HG02759 (cell line): Measurements from ENCODE around the gene U2AF1L4.
A peak's percentile ranks its signal among the peaks of the same experiment; 100 is the strongest.

Experiments
- ATAC-seq: cut with Tn5 transposase; IDR thresholded peaks from one replicate; pipeline ENCODE4 v1.9.1; 2021; ENCODE audit warnings: mild to moderate bottlenecking, moderate library complexity; ENCODE audit not compliant: unreplicated experiment

Gene U2AF1L4

DNA sequence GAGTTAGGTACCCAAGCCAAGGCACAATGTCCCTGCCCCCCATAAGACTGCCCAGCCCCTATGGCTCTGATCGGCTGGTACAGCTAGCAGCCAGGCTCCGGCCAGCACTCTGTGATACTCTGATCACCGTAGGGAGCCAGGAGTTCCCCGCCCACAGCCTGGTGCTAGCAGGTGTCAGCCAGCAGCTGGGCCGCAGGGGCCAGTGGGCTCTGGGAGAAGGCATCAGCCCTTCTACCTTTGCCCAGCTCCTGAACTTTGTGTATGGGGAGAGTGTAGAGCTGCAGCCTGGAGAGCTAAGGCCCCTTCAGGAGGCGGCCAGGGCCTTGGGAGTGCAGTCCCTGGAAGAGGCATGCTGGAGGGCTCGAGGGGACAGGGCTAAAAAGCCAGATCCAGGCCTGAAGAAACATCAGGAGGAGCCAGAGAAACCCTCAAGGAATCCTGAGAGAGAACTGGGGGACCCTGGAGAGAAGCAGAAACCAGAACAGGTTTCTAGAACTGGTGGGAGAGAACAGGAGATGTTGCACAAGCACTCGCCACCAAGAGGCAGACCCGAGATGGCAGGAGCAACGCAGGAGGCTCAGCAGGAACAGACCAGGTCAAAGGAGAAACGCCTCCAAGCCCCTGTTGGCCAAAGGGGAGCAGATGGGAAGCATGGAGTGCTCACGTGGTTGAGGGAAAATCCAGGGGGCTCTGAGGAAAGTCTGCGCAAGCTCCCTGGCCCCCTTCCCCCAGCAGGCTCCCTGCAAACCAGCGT, 30.4 kb downstream of the U2AF1L4 start:
- no peak for ATAC-seq

DNA sequence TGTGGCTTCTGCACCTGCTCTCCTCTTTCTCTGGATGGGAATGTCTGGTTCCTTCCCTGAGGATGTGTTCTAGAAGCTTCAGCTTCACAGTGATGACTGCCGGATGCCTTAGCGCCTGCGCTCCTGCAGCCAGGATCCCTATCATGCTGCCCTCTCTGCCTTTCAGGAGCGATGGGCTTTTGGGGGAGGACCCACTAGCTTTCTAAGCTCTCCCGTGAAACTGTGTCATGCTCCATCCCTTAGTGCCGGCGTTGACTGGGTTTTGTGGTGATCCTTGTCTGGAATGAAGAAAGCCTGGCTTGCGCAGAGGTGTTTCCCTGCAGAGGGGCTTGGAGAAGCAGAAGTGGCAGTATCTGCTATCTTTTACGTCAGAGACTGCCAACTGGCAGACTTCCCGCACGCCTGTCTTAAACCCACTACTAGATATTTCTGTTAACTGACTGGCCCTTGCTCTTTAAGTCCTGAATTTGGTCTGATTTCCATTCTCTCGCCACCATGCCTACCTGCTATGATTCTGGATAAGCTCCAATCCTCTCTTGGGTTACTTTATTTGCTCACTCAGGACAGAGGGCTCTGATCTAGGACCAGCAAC, 31.2 kb downstream of the U2AF1L4 start:
- ATAC-seq = no peak

DNA sequence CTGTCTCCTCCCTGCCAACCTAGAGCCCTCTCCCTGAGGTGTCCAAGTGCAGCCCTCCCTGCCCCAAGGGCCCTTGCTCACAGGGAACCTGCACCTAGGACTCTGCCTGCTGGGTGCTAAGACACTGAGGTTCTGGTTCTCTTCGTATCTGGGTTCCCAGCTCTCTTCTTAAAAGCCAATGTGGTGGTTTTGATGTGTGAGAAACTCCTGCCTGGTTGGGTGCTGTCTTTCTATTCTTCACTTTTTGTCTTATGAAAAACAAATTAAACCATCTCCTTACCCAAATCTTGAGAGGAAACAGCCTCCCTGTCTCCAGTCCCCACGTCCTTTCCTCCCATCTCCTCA, 31.7 kb downstream of the U2AF1L4 start:
- ATAC-seq = no peak

DNA sequence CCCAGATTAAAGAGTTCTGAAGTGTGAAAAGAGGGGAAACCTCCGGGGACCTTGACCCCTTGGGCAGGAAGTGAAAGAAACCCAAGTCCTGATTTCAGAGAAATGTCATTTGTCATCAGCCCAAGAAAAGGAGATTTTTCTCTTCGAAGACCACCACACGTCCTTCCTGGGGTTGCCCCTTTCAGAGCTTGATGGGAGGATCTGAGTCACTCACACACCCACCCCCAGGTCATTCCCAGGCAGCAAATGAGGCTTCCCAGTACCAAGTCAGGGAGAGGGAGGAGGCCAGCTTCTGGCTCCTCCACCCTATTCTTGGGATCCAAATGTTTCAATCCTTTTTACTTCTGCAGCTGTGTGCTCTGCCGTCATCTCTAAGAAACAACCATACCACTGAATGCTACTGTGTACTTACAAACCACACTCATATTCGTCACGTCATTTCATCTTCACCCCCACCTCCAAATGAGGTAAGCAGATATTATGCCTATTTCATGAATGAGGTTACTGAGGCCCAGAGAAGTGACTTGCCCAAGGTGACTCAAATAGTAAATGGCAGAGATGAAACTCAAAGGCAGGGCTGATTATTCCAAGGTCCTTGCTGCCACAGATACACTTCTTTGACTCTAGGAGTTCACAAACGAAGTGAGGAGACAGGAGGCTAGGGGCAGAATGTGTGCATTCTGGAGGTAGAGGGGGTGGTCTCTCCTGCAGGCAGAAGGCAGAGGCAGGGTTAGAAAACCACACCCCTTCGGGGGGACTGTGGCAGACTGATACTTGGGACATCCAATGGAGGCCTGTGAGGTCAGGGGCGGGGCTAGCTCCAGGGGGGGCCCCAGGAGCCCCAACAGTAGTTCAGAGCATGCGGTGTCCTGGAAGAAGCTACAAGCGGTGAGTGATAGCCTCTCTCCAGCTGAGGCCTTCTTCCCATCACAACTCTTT, 32.4 kb downstream of the U2AF1L4 start:
- ATAC-seq = no peak

DNA sequence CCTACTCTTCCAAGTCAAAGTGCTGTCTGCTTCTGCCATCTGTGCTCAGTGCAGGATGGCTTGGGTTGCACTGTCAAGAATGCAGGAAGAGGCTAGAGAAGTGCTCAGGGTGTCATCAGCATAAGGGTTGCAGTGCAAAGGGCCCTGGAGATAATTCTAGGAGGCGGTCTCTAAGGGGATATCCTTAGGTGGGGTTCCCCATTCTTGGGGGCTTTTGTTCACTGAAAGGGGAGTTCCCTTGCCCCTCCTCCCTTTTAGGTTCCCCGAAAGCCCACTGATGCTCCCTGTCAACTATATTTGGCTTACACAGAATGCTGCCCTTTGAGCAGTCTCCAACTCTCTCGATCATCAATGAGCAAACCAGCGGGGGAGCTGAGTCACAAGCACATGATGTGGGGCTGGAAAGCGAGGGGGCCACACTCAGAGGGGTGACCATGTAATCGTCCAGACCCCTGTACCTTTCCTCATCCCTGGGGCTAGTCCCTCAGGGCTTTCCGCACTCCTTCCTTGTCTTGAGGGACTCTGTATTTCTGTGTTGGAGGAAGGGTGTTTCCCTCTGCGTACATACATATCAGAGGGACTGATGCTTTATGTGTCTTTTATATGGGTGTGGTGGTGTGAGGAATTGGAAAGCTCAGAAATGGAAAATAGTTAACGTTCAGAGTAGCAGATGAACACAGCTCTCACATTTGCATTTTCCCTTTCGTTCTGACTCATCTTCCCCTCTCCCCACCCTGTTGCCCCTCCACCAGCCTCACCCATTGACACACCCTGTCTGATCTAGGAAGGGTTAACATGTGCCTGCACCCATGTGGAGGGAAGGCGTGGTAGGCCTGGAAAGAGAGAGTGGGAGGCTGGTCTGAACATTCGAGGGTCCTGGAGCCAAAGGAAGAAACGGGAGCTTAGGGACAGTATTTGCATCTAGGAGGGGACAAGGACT, 34.2 kb downstream of the U2AF1L4 start:
- ATAC-seq = no peak

DNA sequence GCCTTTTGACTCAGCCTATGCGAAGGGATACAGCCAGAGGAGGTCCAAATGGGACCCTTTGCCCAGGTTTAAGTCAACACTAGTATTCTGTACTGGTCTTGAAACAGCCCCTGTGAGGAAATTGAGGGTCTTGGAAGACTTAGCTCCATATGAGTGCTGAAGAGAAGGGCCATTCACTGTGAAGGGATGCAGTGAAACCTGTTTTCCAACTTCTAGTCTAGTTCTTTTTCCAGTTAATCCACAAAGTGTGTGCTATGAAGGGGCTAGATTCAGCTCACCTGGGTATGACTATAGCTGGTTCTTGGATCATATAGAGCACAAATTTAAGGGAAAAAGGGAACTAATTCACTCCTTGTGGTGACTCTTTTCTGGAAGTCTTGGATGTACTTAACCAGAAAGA, 36.8 kb downstream of the U2AF1L4 start:
- no peak for ATAC-seq

DNA sequence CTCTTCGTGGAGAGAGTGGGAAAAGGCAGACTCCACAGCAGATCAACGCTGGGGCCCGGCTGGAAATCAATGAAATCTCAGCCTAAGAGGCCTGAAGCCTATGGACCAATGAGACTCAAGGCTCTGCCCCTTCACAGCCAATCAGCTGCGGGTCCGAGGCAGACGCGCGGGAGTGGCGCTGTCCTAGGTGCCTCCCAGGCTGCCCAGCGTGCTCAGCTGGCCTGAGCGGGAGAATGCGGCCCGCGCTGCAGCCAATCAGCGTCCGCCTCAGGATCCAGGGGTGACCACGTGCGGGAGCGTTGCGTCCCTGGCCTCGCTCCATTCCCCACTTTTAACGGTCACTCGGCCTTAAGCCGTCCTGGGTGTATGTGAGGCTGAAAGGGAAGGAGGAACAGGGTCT, 41.0 kb downstream of the U2AF1L4 start, which contains the start of gene ZBTB32:
TSS of gene ZBTB32 (plus strand) at position 341 of the 400 bp plus-strand sequence. CDS start 10,069 bp downstream, outside the sequence.
- no peak for ATAC-seq

DNA sequence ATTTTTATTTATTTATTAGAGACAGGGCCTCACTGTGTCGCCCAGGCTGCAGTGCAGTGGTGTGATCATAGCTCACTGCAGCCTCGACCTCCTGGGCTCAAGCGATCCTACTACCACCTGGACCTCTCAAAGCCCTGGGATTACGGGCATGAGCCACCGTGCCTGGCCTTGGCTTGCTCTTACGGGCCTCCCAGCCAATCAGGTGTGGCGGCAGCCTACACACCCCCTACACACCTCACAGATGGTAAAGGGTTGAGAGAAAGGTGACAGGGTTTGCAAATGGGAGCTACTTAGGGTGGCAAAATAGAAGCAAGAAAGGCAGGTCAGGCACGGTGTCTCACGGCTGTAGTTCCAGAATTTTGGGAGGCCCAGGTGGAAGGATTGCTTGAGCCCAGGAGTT, 41.9 kb downstream of the U2AF1L4 start:
- no peak for ATAC-seq

DNA sequence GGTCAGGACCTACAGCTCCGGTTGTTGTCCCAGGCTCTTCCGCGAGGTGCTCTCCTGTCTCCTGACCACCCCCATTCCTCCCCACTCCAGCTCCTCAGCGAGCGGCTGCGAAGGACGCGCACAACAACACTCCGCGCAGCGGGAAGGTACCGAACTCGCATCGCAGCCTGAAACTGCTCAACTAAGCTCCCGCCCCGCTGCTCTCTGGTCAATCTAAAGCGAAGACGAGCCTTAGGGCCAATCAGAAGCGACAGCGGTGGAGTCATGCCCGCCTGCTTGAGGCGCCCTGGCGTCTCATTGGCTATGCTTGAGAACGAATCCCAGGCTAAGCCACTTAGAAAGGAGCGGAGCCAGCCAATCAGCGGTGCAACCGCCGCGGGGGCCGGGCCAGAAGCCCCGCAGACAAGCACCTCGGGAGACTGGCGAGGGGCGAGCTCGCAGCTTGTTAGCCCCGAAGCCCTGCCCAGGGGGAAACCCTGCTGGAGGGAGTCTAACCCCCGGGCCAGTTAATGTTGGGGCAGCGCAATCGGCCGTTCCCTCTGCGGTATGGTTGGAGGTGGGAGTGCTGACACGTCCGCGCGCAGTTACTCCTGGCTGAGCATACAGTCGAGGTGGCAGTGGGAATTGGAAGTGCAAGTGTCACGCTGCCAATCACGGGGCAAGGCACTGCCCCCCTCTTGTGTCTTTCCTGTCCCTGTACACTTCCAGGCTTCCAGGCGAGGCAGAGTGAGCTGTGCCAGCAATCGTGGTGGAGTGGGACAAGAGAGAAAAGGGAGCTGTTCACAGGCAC, 42.8 kb downstream of the U2AF1L4 start:
- ATAC-seq = peak; percentile 98

DNA sequence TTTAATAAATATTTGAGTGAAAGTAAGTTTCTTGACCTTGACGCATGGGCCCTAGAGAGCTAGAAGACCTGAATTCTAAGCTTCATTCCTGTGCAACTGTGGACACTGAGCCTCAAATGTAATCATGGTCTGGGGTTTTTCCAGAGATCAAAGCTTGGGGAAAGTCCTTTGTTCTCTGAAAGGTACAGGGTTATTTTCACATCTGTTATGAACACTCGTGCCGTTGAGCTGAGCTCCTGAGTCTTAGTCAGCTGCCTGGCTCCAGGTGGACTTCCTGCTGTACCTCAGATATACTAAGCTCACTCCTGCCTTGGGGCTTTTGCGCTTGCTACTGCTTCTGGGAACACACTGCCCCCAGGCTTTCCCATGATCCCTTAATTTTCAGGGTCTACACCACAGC, 48.4 kb downstream of the U2AF1L4 start:
- no peak for ATAC-seq

DNA sequence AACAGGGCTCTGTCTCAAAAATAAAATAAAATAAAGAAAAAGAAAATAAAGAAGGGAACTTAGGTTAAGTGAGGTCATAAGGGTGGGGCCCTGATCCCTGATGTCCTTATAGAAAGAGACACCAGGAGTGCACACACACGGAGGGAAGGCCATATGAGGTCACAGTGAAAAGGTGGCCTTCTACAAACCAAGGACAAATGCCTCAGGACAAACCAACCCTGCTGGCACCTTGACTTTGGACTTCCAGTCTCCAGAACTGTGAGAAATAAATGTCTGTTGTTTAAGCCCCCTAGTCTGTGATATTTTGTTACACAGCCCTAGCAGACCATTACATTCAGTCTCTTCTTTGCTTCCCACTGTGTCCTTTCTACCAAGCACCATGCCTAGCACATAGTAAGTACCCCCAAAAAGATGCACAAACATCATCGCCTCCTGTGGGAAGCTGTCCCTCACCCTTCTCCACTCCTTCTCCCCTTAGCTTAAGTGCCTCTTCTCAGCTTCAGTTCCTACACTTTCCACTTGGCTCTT, 49.3 kb downstream of the U2AF1L4 start:
- ATAC-seq = no peak

DNA sequence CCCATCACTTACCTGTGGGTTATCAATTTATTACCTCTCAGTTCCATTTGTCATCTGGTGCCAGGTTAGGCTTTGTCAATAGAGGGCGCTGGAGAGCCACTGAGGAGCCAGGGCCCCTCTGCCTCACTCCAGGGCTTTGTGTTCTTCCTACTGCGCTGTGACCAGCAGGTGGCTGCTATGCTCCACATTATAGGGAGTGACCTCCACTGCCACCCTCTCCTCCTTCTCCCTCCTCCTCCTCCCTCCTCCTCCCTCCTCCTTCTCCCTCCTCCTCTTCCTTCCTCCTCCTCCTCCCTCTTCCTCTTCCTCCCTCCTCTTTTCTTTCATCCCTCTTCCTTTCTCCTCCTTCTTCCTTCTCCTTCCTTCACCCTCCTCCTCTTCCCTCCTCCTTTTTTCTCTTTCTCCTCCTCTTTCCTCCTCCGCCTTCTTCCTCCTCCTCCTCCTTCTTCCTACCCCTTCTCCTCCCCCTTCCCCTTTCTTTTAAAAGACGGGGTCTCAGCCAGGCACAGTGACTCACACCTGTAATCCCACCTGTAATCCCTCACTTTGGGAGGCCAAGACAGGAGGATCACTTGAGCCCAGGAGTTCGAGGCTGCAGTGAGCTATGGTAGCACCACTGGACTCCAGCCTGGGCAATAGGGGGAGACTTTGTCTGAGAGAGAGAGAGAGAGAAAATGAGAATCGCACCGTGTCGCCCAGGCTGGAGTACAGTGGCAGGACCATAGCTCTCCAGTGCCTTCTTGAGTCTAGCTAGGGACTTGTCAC, 51.2 kb downstream of the U2AF1L4 start:
- ATAC-seq = peak; percentile 85

DNA sequence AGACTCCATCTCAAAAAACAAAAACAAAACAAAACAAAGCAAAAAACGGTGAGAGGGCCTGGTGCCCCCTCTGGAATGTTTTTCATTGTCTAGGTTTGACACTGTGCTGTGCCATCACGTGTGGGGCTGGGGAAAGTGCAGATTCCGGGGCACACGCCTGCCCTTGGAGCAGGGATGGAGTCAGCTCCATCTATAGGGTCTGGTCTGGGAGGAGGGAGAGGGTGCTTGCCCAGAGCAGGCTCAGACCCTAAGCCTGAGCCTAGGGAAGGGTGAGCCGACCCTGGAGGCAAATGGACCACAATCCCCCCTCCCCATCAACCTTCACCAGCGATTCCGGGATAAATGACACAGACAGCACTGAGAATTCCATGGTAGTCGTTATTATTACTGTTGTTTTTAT, 51.8 kb downstream of the U2AF1L4 start:
- no peak for ATAC-seq
